ENCODE measurements around the gene DIP2B.

DIP2B gene

GRCh38 chr12:50638482-50638880, 133.7 kb downstream of the DIP2B start:
- DNase-seq (ENCODE audit: low spot score), result peak; percentile 71

GRCh38 chr12:50639721-50640120, 134.9 kb downstream of the DIP2B start:
- DNase-seq (ENCODE audit: low spot score), result no peak

GRCh38 chr12:50640321-50640939, 135.6 kb downstream of the DIP2B start:
- DNase-seq (ENCODE audit: low spot score), result no peak

GRCh38 chr12:50641566-50641965, 136.8 kb downstream of the DIP2B start:
- no peak for DNase-seq (ENCODE audit: low spot score)

GRCh38 chr12:50642035-50642451, 137.3 kb downstream of the DIP2B start:
- DNase-seq (ENCODE audit: low spot score), result peak; percentile 57

- DNase-seq (ENCODE audit: low spot score), result no peak
Measured at GRCh38 chr12:50642761-50643160, 138.0 kb downstream of the DIP2B start.

GRCh38 chr12:50647031-50647430, 142.2 kb downstream of the DIP2B start:
- peak; percentile 70 for DNase-seq (ENCODE audit: low spot score)

GRCh38 chr12:50647479-50647878, 142.7 kb downstream of the DIP2B start:
- DNase-seq (ENCODE audit: low spot score), result peak; percentile 81

GRCh38 chr12:50650285-50650684, 145.5 kb downstream of the DIP2B start:
- no peak for DNase-seq (ENCODE audit: low spot score)

- no peak for DNase-seq (ENCODE audit: low spot score)
Measured at GRCh38 chr12:50655374-50655921, 150.7 kb downstream of the DIP2B start.

- DNase-seq (ENCODE audit: low spot score), result no peak
Measured at GRCh38 chr12:50659260-50659659, 154.5 kb downstream of the DIP2B start.

- DNase-seq (ENCODE audit: low spot score), result no peak
Measured at GRCh38 chr12:50659690-50660424, 155.1 kb downstream of the DIP2B start.

GRCh38 chr12:50660425-50660822, 155.6 kb downstream of the DIP2B start:
- DNase-seq (ENCODE audit: low spot score), result no peak

- DNase-seq (ENCODE audit: low spot score), result no peak
Measured at GRCh38 chr12:50661300-50662115, 156.7 kb downstream of the DIP2B start.

- no peak for DNase-seq (ENCODE audit: low spot score)
Measured at GRCh38 chr12:50662116-50662510, 157.3 kb downstream of the DIP2B start.

- DNase-seq (ENCODE audit: low spot score), result no peak
Measured at GRCh38 chr12:50665170-50665569, 160.4 kb downstream of the DIP2B start.

- DNase-seq (ENCODE audit: low spot score), result no peak
Measured at GRCh38 chr12:50665609-50666008, 160.8 kb downstream of the DIP2B start.

- DNase-seq (ENCODE audit: low spot score), result no peak
Measured at GRCh38 chr12:50666023-50666422, 161.2 kb downstream of the DIP2B start.

- no peak for DNase-seq (ENCODE audit: low spot score)
Measured at GRCh38 chr12:50672158-50672557, 167.4 kb downstream of the DIP2B start.

GRCh38 chr12:50676756-50677155, 172.0 kb downstream of the DIP2B start:
- DNase-seq (ENCODE audit: low spot score), result no peak

- DNase-seq (ENCODE audit: low spot score), result no peak
Measured at GRCh38 chr12:50677858-50678257, 173.1 kb downstream of the DIP2B start.

- no peak for DNase-seq (ENCODE audit: low spot score)
Measured at GRCh38 chr12:50678650-50679365, 174.0 kb downstream of the DIP2B start.
